IMR-90 (cell line): ENCODE results near the gene KLHL40. TPM values are rescaled to one million over a fixed set of nuclear protein-coding genes. Genes with fewer than 3 reads are reported as not detected.

Experiments
- ATAC-seq: fragments of 200-7000 bp; cut with Tn5 transposase; 2 replicates; pipeline ENCODE4 v1.9.1; 2020; ENCODE audit warnings: low read depth, mild to moderate bottlenecking, moderate library complexity
- BruUV-seq: library from RNA; stranded (reverse); fragments of 400-500 nt; replicated peaks from 2 replicates; lab custom pipeline; 2021; lab: Mats Ljungman, UMichigan
- CTCF ChIA-PET: fragments of 300-600 bp; formaldehyde crosslinking; extraction: SDS; loops from one replicate; lab custom pipeline; 2021; ENCODE audit warnings: antibody characterized with exemption; lab: Yijun Ruan, JAX
- POLR2A ChIA-PET: fragments of 300-600 bp; sonication (Branson Sonifier 250); formaldehyde crosslinking; loops from one replicate; lab custom pipeline; 2022; ENCODE audit warnings: antibody characterized with exemption; ENCODE audit not compliant: unreplicated experiment; lab: Charles Lee
- DNase-seq: peaks from one replicate; pipeline ENCODE4 v3.0.0; 2013
- H2AFZ ChIP-seq: replicated peaks from 2 replicates; pipeline ENCODE3; 2013; ENCODE audit warnings: low read length, mild to moderate bottlenecking; ENCODE audit not compliant: poor library complexity
- H2AK5ac ChIP-seq: 2 replicates; pipeline ENCODE4 v1.6.1; 2013; ENCODE audit warnings: low read depth, low read length, inconsistent platforms
- H2AK9ac ChIP-seq: replicated peaks from 2 replicates; pipeline ENCODE3; 2013; ENCODE audit warnings: mild to moderate bottlenecking, low read depth, low read length, moderate library complexity; ENCODE audit not compliant: poor library complexity
- H2BK120ac ChIP-seq: 2 replicates; pipeline ENCODE4 v1.6.1; 2013; ENCODE audit warnings: low read depth, low read length, inconsistent platforms
- H2BK15ac ChIP-seq: 3 replicates; pipeline ENCODE4 v1.6.1; 2013; ENCODE audit warnings: low read depth, low read length, inconsistent platforms
- H2BK20ac ChIP-seq: 2 replicates; pipeline ENCODE4 v1.6.1; 2013; ENCODE audit warnings: low read depth, mild to moderate bottlenecking, inconsistent platforms, low read length, moderate library complexity
- H2BK5ac ChIP-seq: 2 replicates; pipeline ENCODE4 v1.6.1; 2013; ENCODE audit warnings: mild to moderate bottlenecking, low read depth, low read length, inconsistent platforms; ENCODE audit not compliant: poor library complexity, severe bottlenecking
- H3K14ac ChIP-seq: replicated peaks from 2 replicates; pipeline ENCODE4 v1.6.1; 2013; ENCODE audit warnings: low read depth, low read length, inconsistent platforms
- H3K18ac ChIP-seq: 2 replicates; pipeline ENCODE4 v1.6.1; 2013; ENCODE audit warnings: low read depth, low read length, control low read depth
- H3K23ac ChIP-seq: 2 replicates; pipeline ENCODE4 v1.6.1; 2013; ENCODE audit warnings: low read depth, low read length, inconsistent platforms
- H3K27ac ChIP-seq: 2 replicates; pipeline ENCODE4 v1.5.1; 2013; ENCODE audit warnings: mild to moderate bottlenecking, control low read depth, low read length; ENCODE audit not compliant: insufficient read depth
- H3K27me3 ChIP-seq: 2 replicates; pipeline ENCODE4 v1.6.1; 2013; ENCODE audit warnings: low read length; ENCODE audit not compliant: control insufficient read depth, insufficient read depth
- H3K36me3 ChIP-seq: 2 replicates; pipeline ENCODE4 v1.6.1; 2013; ENCODE audit warnings: low read length, mixed read lengths; ENCODE audit not compliant: control insufficient read depth, insufficient read depth
- H3K4ac ChIP-seq: 2 replicates; pipeline ENCODE4 v1.6.1; 2013; ENCODE audit warnings: low read depth, low read length, inconsistent platforms
- H3K4me1 ChIP-seq: 2 replicates; pipeline ENCODE4 v1.6.1; 2013; ENCODE audit warnings: low read length, mixed read lengths; ENCODE audit not compliant: control insufficient read depth, insufficient read depth
- H3K4me2 ChIP-seq: 2 replicates; pipeline ENCODE4 v1.6.1; 2013; ENCODE audit warnings: low read depth, mild to moderate bottlenecking, control low read depth, low read length, moderate library complexity
- H3K4me3 ChIP-seq: 2 replicates; pipeline ENCODE4 v1.5.1; 2013; ENCODE audit warnings: low read depth, mild to moderate bottlenecking, control low read depth, low read length, moderate library complexity; ENCODE audit not compliant: insufficient read depth
- H3K56ac ChIP-seq: 2 replicates; pipeline ENCODE4 v1.6.1; 2013; ENCODE audit warnings: low read length, inconsistent platforms; ENCODE audit not compliant: insufficient read depth; ENCODE audit errors: extremely low read depth
- H3K79me1 ChIP-seq, 2 experiments: 2 replicates each; pipeline ENCODE4 v1.6.1; 2013; ENCODE audit warnings: low read length in 2 of 2, inconsistent platforms in 1 of 2, low read depth in 1 of 2
- H3K9ac ChIP-seq: 2 replicates; pipeline ENCODE4 v1.6.1; 2013; ENCODE audit warnings: low read depth, low read length, control low read depth
- H3K9me1 ChIP-seq: 2 replicates; pipeline ENCODE4 v1.6.1; 2013; ENCODE audit warnings: low read length, inconsistent platforms; ENCODE audit not compliant: insufficient read depth
- H3K9me3 ChIP-seq: 2 replicates; pipeline ENCODE4 v1.6.1; 2013; ENCODE audit warnings: low read length; ENCODE audit not compliant: control insufficient read depth, insufficient read depth
- H4K20me1 ChIP-seq: 2 replicates; pipeline ENCODE4 v1.6.1; 2013; ENCODE audit warnings: low read length, inconsistent platforms; ENCODE audit not compliant: insufficient read depth
- H4K5ac ChIP-seq: 2 replicates; pipeline ENCODE4 v1.6.1; 2013; ENCODE audit warnings: mild to moderate bottlenecking, low read depth, low read length, control low read depth
- H4K8ac ChIP-seq, 2 experiments: 2 replicates each; pipeline ENCODE4 v1.6.1; 2013; ENCODE audit warnings: low read depth in 2 of 2, low read length in 2 of 2, control low read depth in 1 of 2, inconsistent platforms in 1 of 2
- H4K91ac ChIP-seq: 2 replicates; pipeline ENCODE4 v1.6.1; 2013; ENCODE audit warnings: low read depth, low read length, inconsistent platforms; ENCODE audit not compliant: insufficient read depth
- BHLHE40 ChIP-seq: fragments of 150-350 bp; IDR thresholded peaks from 2 replicates; pipeline ENCODE4 v1.6.1; 2016; ENCODE audit warnings: mild to moderate bottlenecking, low read depth, low read length
- CEBPB ChIP-seq: IDR thresholded peaks from 2 replicates; pipeline ENCODE4 v1.6.1; 2012; ENCODE audit warnings: low read depth, low read length, improper control_type of control experiment
- CHD1 ChIP-seq: IDR thresholded peaks from 2 replicates; pipeline ENCODE4 v1.6.1; 2012; ENCODE audit warnings: low read depth, low read length, improper control_type of control experiment
- FOS ChIP-seq: fragments of 150-350 bp; IDR thresholded peaks from 2 replicates; pipeline ENCODE4 v1.6.1; 2016; ENCODE audit warnings: low read depth, low read length
- MAFK ChIP-seq: IDR thresholded peaks from 2 replicates; pipeline ENCODE4 v1.6.1; 2012; ENCODE audit warnings: low read depth, low read length, improper control_type of control experiment
- MAZ ChIP-seq: IDR thresholded peaks from 2 replicates; pipeline ENCODE4 v1.6.1; 2012; ENCODE audit warnings: low read depth, mild to moderate bottlenecking, low read length, improper control_type of control experiment, moderate library complexity, borderline replicate concordance
- MXI1 ChIP-seq: IDR thresholded peaks from 2 replicates; pipeline ENCODE4 v1.6.1; 2012; ENCODE audit warnings: low read depth, mild to moderate bottlenecking, low read length, moderate library complexity, borderline replicate concordance
- NFE2L2 ChIP-seq: fragments of 150-350 bp; IDR thresholded peaks from 2 replicates; pipeline ENCODE4 v1.6.1; 2016; ENCODE audit warnings: low read depth, mild to moderate bottlenecking, low read length
- POLR2A ChIP-seq: IDR thresholded peaks from 2 replicates; pipeline ENCODE4 v1.6.1; 2012; ENCODE audit warnings: mild to moderate bottlenecking, low read depth, low read length
- RAD21 ChIP-seq: IDR thresholded peaks from 2 replicates; pipeline ENCODE4 v1.6.1; 2012; ENCODE audit warnings: low read length, improper control_type of control experiment
- RCOR1 ChIP-seq: IDR thresholded peaks from 2 replicates; pipeline ENCODE4 v1.6.1; 2012; ENCODE audit warnings: mild to moderate bottlenecking, low read length, improper control_type of control experiment; ENCODE audit not compliant: insufficient replicate concordance
- RFX5 ChIP-seq: IDR thresholded peaks from 2 replicates; pipeline ENCODE4 v1.8.0; 2012; ENCODE audit warnings: low read depth, mild to moderate bottlenecking, low read length, moderate library complexity
- SMC3 ChIP-seq: fragments of 150-350 bp; IDR thresholded peaks from 2 replicates; pipeline ENCODE4 v1.6.1; 2016; ENCODE audit warnings: low read depth, mild to moderate bottlenecking, antibody characterized with exemption, low read length, moderate library complexity
- WGBS, 2 experiments: methylation state at CpG; one replicate each; pipeline versions ENCODE4 v1.1.5 to v1.1.7; 2013; ENCODE audit warnings: missing lambda C conversion rate in 2 of 2; ENCODE audit not compliant: insufficient read length in 1 of 2; ENCODE audit errors: extremely low coverage in 2 of 2; 5-methylcytosine and 5-hydroxymethylcytosine counted together
- dilution Hi-C: fragments of 300-500 bp; cut with HindIII; formaldehyde crosslinking; loops from one replicate; pipeline ENCODE4 v1.14.3; 2018; ENCODE audit warnings: low sequenced_read_pairs; ENCODE audit not compliant: unreplicated experiment
- in situ Hi-C: fragments of 300-500 bp; cut with MboI; formaldehyde crosslinking; loops from 3 replicates; pipeline ENCODE4 v1.14.3; 2019; ENCODE audit warnings: low sequenced_read_pairs, inconsistent platforms, mixed read lengths
- intact Hi-C: fragments of 100-400 bp; cut with micrococcal nuclease; formaldehyde crosslinking; loops from 2 replicates; pipeline ENCODE4 v1.10.0; 2022
- polyA plus RNA-seq, 3 experiments: library from polyadenylated mRNA; depleted of rRNA; stranded (reverse); fragments of >200 nt; gene quantifications; 2 replicates each; pipeline ENCODE4 v1.2.3, GENCODE V29; 2012; ENCODE audit warnings: low replicate concordance in 1 of 3
- total RNA-seq: library from RNA; depleted of rRNA; stranded (reverse); fragments of >200 nt; gene quantifications from 2 replicates; pipeline ENCODE4 v1.2.3, GENCODE V29; 2012
- TF ChIP-seq, protein P1 (sequence below): fragments of 150-350 bp; IDR thresholded peaks from 2 replicates; pipeline ENCODE4 v1.6.1; 2017; ENCODE audit warnings: mild to moderate bottlenecking, antibody characterized with exemption, low read length, low read depth
- TF ChIP-seq, protein P2 (sequence below): conservative IDR thresholded peaks from 2 replicates; pipeline ENCODE4 v1.5.1; 2012; ENCODE audit warnings: mild to moderate bottlenecking, low read depth, low read length, improper control_type of control experiment
- TF ChIP-seq, protein P3 (sequence below): fragments of 150-350 bp; IDR thresholded peaks from 2 replicates; pipeline ENCODE4 v1.6.1; 2016; ENCODE audit warnings: low read depth, mild to moderate bottlenecking, low read length, moderate library complexity, borderline replicate concordance

KLHL40 gene
- total and polyA plus RNA-seq, 2 of the 4 experiments (the other 2 are of a cell fraction), result not detected

DNA sequence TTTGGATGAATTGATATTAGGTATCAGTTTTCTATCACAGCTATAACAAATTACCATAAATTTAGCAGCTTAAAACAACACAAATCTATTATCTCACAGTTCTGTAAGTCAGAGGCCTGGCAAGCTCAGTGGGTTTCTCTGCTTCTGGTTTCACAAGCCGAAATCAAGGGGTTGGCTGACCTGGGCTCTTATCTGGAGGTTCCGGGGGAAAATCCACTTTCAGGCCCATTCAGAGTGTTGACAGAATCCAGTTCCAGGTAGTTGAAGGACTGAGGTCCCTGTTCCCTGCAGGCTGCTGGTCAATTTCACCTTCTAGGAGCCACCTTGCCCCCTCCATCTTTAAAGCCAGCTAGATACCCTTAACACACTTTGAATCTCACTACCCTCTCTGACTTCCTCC, 28.4 kb downstream of the KLHL40 start:
- Histone ChIP-seq H3K27ac (no peak overlapping the region), H2BK5ac (no peak overlapping the region), H2BK120ac (no peak overlapping the region), H4K91ac (no peak overlapping the region), H3K79me1 (no peaks in the 10 kb centered on the region), H3K27me3 (peaks cover 49% of the 10 kb centered on the region), H4K5ac (no peak overlapping the region), H3K18ac (no peak overlapping the region), H3K9ac (no peak overlapping the region), H3K56ac (no peak overlapping the region), H2AK9ac (no peak overlapping the region), H3K4me1 (no peaks in the 10 kb centered on the region), H3K4me3 (no peak overlapping the region), H2BK15ac (no peak overlapping the region), H2AFZ (no peak overlapping the region), H3K9me3 (no peaks in the 10 kb centered on the region), H2AK5ac (no peak overlapping the region), H3K9me1 (no peaks in the 10 kb centered on the region), H2BK20ac (no peak overlapping the region), H3K36me3 (no peaks in the 10 kb centered on the region), H3K14ac (no peak overlapping the region), H4K8ac (no peak overlapping the region), H3K23ac (no peak overlapping the region), H3K4ac (no peak overlapping the region), H4K20me1 (no peaks in the 10 kb centered on the region), H3K4me2 (no peak overlapping the region)
- POLR2A ChIA-PET, result no interaction called here
- BruUV-seq, result no TSS peak
- WGBS, 2 experiments, result 69% methylated on average over 2 of the region's 2 CpGs; no CpG with 5 or more reads in 1 of the 2 experiments
- in situ Hi-C loops, result no loop called here
- no peak for ATAC-seq
- no peak for DNase-seq
- CTCF ChIA-PET, result interaction anchor here (1.3 kb wide), 1 partner anchor 31 kb away, joined by 4 read pairs; no protein-coding TSS in a partner anchor
- intact Hi-C loops, result no loop called here
- dilution Hi-C loops, result no loop called here
- TF ChIP-seq CHD1 (no peak), POLR2A (no peak), RCOR1 (no peak), RFX5 (no peak), MAZ (no peak), CEBPB (no peak), SMC3 (no peak), MXI1 (no peak), MAFK (no peak), BHLHE40 (no peak), NFE2L2 (no peak), RAD21 (no peak), FOS (no peak)
- TF ChIP-seq, protein P1, sequence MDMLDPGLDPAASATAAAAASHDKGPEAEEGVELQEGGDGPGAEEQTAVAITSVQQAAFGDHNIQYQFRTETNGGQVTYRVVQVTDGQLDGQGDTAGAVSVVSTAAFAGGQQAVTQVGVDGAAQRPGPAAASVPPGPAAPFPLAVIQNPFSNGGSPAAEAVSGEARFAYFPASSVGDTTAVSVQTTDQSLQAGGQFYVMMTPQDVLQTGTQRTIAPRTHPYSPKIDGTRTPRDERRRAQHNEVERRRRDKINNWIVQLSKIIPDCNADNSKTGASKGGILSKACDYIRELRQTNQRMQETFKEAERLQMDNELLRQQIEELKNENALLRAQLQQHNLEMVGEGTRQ, result no peak
- TF ChIP-seq, protein P2, sequence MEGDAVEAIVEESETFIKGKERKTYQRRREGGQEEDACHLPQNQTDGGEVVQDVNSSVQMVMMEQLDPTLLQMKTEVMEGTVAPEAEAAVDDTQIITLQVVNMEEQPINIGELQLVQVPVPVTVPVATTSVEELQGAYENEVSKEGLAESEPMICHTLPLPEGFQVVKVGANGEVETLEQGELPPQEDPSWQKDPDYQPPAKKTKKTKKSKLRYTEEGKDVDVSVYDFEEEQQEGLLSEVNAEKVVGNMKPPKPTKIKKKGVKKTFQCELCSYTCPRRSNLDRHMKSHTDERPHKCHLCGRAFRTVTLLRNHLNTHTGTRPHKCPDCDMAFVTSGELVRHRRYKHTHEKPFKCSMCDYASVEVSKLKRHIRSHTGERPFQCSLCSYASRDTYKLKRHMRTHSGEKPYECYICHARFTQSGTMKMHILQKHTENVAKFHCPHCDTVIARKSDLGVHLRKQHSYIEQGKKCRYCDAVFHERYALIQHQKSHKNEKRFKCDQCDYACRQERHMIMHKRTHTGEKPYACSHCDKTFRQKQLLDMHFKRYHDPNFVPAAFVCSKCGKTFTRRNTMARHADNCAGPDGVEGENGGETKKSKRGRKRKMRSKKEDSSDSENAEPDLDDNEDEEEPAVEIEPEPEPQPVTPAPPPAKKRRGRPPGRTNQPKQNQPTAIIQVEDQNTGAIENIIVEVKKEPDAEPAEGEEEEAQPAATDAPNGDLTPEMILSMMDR, result no peak
- TF ChIP-seq, protein P3, sequence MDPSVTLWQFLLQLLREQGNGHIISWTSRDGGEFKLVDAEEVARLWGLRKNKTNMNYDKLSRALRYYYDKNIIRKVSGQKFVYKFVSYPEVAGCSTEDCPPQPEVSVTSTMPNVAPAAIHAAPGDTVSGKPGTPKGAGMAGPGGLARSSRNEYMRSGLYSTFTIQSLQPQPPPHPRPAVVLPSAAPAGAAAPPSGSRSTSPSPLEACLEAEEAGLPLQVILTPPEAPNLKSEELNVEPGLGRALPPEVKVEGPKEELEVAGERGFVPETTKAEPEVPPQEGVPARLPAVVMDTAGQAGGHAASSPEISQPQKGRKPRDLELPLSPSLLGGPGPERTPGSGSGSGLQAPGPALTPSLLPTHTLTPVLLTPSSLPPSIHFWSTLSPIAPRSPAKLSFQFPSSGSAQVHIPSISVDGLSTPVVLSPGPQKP, result no peak
